Measurements from ENCODE around the gene IER2. TPM values are rescaled to one million over a fixed set of nuclear protein-coding genes. Genes with fewer than 3 reads are reported as not detected.

The IER2 gene
- total RNA-seq, 1 experiment from 2014 or later: 247 TPM

DNA sequence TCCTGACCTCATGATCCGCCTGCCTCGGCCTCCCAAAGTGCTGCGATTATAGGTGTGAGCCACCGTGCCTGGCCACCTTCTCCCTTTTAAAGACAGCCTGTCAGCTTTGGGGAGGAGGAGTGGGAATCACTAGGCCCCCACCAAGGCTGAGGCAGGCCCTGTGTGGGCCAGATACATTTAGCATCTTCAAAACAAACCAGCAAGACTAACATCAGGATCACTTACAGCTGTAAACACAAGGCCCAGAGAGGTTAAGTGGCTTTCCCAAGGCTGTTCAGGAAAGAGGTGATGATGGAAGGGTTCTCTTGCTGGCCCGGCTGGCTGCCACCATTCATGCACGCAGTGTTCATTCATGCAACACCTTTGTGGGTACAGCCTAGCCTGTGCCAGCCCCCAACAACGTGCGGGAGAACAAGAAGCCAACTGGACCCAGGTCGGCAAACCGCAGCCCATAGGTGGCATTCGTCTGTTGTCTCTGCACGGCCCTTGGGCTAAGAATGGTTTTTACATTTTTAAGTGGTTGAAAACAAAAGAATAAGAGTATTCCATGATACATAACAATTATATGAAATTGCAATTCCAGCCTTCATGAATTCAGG, 23.0 kb downstream of the IER2 start:
- Histone ChIP-seq H4K20me1 (ENCODE audit: insufficient read depth) (no peaks in the 10 kb centered on the region), H3K27me3 (ENCODE audit: insufficient read depth, low read length) (no peaks in the 10 kb centered on the region), H3K36me3 (ENCODE audit: control insufficient read depth in 1 of 2, insufficient read depth in 2 of 2, low read length in 2 of 2) (no peaks in the 10 kb centered on the region), H3K4me3 (replicated peaks in 1 of 2; ENCODE audit: low read depth in 1 of 2, low read length in 2 of 2) (no peak overlapping the region), H3K9ac (ENCODE audit: low read length) (peak overlapping the region; percentile 64), H3K79me2 (ENCODE audit: insufficient read depth, low read length) (no peaks in the 10 kb centered on the region), H3K9me2 (ENCODE audit: insufficient read depth) (no peaks in the 10 kb centered on the region), H2AFZ (ENCODE audit: low read depth, low read length, poor library complexity, severe bottlenecking) (no peak overlapping the region), H3K27ac (ENCODE audit: low read depth, low read length) (peak overlapping the region; percentile 97), H3K4me1 (ENCODE audit: control insufficient read depth in 1 of 2, insufficient read depth in 2 of 2, low read length in 2 of 2) (peaks cover 55 to 57% of the 10 kb centered on the region in 2 experiments), H3K9me3 (ENCODE audit: control insufficient read depth in 1 of 2, insufficient read depth in 1 of 2, low read depth in 1 of 2, low read length in 2 of 2) (no peaks in the 10 kb centered on the region), H3K4me2 (ENCODE audit: low read length) (peak overlapping the region; percentile 67)
- RAD21 ChIA-PET (ENCODE audit: low non-redundant PET in 1 of 2, low total read pairs in 2 of 2, uncharacterized antibody in 2 of 2, unreplicated experiment in 2 of 2): no interaction called here
- TF ChIP-seq EGR1 (IDR thresholded peaks at IDR 0.05; ENCODE audit: low read depth) (no peak), EZH2 (IDR thresholded peaks at IDR 0.05) (no peak), POLR2A (IDR thresholded peaks at IDR 0.05; ENCODE audit: borderline replicate concordance, extremely low read depth, insufficient read depth, insufficient read length) (no peak), POLR2AphosphoS5 (IDR thresholded peaks at IDR 0.05; ENCODE audit: low read depth, low read length) (no peak), ELF1 (IDR thresholded peaks at IDR 0.05; ENCODE audit: borderline replicate concordance, low read depth) (no peak), CEBPB (IDR thresholded peaks at IDR 0.05; ENCODE audit: low read depth) (no peak), ZFX (IDR thresholded peaks at IDR 0.05) (no peak), FOSL1 (IDR thresholded peaks at IDR 0.05; ENCODE audit: low read depth) (no peak), CBX3 (IDR thresholded peaks at IDR 0.05; ENCODE audit: low read depth) (no peak)
- TF ChIP-seq, protein P1, sequence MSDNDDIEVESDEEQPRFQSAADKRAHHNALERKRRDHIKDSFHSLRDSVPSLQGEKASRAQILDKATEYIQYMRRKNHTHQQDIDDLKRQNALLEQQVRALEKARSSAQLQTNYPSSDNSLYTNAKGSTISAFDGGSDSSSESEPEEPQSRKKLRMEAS (IDR thresholded peaks at IDR 0.05): no peak
- TF ChIP-seq, protein P2, sequence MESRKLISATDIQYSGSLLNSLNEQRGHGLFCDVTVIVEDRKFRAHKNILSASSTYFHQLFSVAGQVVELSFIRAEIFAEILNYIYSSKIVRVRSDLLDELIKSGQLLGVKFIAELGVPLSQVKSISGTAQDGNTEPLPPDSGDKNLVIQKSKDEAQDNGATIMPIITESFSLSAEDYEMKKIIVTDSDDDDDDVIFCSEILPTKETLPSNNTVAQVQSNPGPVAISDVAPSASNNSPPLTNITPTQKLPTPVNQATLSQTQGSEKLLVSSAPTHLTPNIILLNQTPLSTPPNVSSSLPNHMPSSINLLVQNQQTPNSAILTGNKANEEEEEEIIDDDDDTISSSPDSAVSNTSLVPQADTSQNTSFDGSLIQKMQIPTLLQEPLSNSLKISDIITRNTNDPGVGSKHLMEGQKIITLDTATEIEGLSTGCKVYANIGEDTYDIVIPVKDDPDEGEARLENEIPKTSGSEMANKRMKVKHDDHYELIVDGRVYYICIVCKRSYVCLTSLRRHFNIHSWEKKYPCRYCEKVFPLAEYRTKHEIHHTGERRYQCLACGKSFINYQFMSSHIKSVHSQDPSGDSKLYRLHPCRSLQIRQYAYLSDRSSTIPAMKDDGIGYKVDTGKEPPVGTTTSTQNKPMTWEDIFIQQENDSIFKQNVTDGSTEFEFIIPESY (IDR thresholded peaks at IDR 0.05; ENCODE audit: extremely low read depth, insufficient replicate concordance, low read length): no peak
- TF ChIP-seq, protein P3, sequence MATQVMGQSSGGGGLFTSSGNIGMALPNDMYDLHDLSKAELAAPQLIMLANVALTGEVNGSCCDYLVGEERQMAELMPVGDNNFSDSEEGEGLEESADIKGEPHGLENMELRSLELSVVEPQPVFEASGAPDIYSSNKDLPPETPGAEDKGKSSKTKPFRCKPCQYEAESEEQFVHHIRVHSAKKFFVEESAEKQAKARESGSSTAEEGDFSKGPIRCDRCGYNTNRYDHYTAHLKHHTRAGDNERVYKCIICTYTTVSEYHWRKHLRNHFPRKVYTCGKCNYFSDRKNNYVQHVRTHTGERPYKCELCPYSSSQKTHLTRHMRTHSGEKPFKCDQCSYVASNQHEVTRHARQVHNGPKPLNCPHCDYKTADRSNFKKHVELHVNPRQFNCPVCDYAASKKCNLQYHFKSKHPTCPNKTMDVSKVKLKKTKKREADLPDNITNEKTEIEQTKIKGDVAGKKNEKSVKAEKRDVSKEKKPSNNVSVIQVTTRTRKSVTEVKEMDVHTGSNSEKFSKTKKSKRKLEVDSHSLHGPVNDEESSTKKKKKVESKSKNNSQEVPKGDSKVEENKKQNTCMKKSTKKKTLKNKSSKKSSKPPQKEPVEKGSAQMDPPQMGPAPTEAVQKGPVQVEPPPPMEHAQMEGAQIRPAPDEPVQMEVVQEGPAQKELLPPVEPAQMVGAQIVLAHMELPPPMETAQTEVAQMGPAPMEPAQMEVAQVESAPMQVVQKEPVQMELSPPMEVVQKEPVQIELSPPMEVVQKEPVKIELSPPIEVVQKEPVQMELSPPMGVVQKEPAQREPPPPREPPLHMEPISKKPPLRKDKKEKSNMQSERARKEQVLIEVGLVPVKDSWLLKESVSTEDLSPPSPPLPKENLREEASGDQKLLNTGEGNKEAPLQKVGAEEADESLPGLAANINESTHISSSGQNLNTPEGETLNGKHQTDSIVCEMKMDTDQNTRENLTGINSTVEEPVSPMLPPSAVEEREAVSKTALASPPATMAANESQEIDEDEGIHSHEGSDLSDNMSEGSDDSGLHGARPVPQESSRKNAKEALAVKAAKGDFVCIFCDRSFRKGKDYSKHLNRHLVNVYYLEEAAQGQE (IDR thresholded peaks at IDR 0.05; ENCODE audit: low read depth): no peak
- POLR2A ChIA-PET: no interaction called here
- intact Hi-C loops (cut with micrococcal nuclease): no loop called here
- ATAC-seq (no peak), DNase-seq (ENCODE audit: low read depth, low spot score) (no peak)
- CTCF ChIA-PET: interaction anchor here (0.6 kb wide), 1 partner anchor 479 kb away, joined by 4 read pairs; no protein-coding TSS in a partner anchor
- no TSS peak for BruUV-seq (replicated peaks)

Measured in HCT116 (cell line).